HepG2 (cell line): ENCODE measurements around the gene ACSS1. TPM values are rescaled to one million over a fixed set of nuclear protein-coding genes. Genes with fewer than 3 reads are reported as not detected.

ENCODE experiments used
- EEA1 ChIP-seq: sonication (generic); formaldehyde crosslinking; IDR thresholded peaks from 2 replicates; pipeline ENCODE4 v1.5.1; 2020; ENCODE audit warnings: mild to moderate bottlenecking, missing genetic modification reagents, borderline replicate concordance
- FOXO1 ChIP-seq: sonication (generic); formaldehyde crosslinking; IDR thresholded peaks from 2 replicates; pipeline ENCODE4 v1.4.0; 2020; ENCODE audit warnings: missing genetic modification reagents
- MXI1 ChIP-seq: IDR thresholded peaks from 3 replicates; pipeline ENCODE4 v1.6.1; 2012; ENCODE audit warnings: low read depth, low read length, inconsistent platforms, borderline replicate concordance
- NR2C2 ChIP-seq: sonication (generic); formaldehyde crosslinking; IDR thresholded peaks from 2 replicates; pipeline ENCODE4 v1.4.0; 2020; ENCODE audit warnings: missing genetic modification reagents, mild to moderate bottlenecking, moderate library complexity, borderline replicate concordance
- RFXANK ChIP-seq: IDR thresholded peaks from 2 replicates; pipeline ENCODE4 v1.6.1; 2016
- SAFB2 ChIP-seq: sonication (generic); formaldehyde crosslinking; IDR thresholded peaks from 2 replicates; pipeline ENCODE4 v1.5.1; 2020; ENCODE audit warnings: missing genetic modification reagents, low read depth, mild to moderate bottlenecking, borderline replicate concordance
- SMYD3 ChIP-seq: sonication (generic); formaldehyde crosslinking; IDR thresholded peaks from 2 replicates; pipeline ENCODE4 v1.8.1; 2023; ENCODE audit warnings: mild to moderate bottlenecking, missing genetic modification reagents
- TBL1XR1 ChIP-seq: fragments of 150-350 bp; IDR thresholded peaks from 2 replicates; pipeline ENCODE4 v1.6.1; 2014; ENCODE audit warnings: borderline replicate concordance, low read length; ENCODE audit not compliant: partially characterized antibody
- YEATS4 ChIP-seq: sonication (generic); formaldehyde crosslinking; IDR thresholded peaks from 2 replicates; pipeline ENCODE4 v1.4.0; 2020; ENCODE audit warnings: missing genetic modification reagents, borderline replicate concordance
- ZNF563 ChIP-seq: sonication (generic); formaldehyde crosslinking; IDR thresholded peaks from 2 replicates; pipeline ENCODE4 v1.8.0; 2022; ENCODE audit warnings: mild to moderate bottlenecking, moderate library complexity, missing genetic modification reagents
- ZNF768 ChIP-seq: sonication (generic); formaldehyde crosslinking; IDR thresholded peaks from 2 replicates; pipeline ENCODE4 v1.4.0; 2020; ENCODE audit warnings: missing genetic modification reagents
- polyA plus RNA-seq, 8 experiments: library from polyadenylated mRNA; depleted of rRNA in 3 of 8; stranded (reverse) in 7 of 8; unstranded in 1 of 8; fragments of >200 nt; fragmentation: Illumina TruSeq in 4 of 8; extraction: Trizol in 4 of 8; gene quantifications; 2 replicates each; pipeline versions ENCODE4 v1.2.1 to v1.2.3, GENCODE V29; 2011 to 2016; ENCODE audit warnings: low read depth in 4 of 8, missing spikeins in 1 of 8, mixed read lengths in 1 of 8; ENCODE audit not compliant: insufficient read depth in 1 of 8
- total RNA-seq, 5 experiments: library from RNA; depleted of rRNA; stranded (reverse); fragments of >200 nt; fragmentation: Illumina TruSeq; extraction: Trizol; gene quantifications; 2 replicates each; pipeline ENCODE4 v1.2.3, GENCODE V29; 2016; ENCODE audit warnings: low read depth in 1 of 5
- TF ChIP-seq, protein P1 (sequence below), 2 experiments: sonication (generic) in 1 of 2; formaldehyde crosslinking in 1 of 2; IDR thresholded peaks; 2 replicates each; pipeline versions ENCODE4 v1.4.0 to v1.6.1; 2016 to 2020; ENCODE audit warnings: borderline replicate concordance in 1 of 2, low read depth in 1 of 2, mild to moderate bottlenecking in 1 of 2, missing genetic modification reagents in 1 of 2
- TF ChIP-seq, protein P2 (sequence below): sonication (generic); formaldehyde crosslinking; IDR thresholded peaks from 2 replicates; pipeline ENCODE4 v1.8.1; 2023; ENCODE audit warnings: mild to moderate bottlenecking, moderate library complexity, missing genetic modification reagents
- TF ChIP-seq, protein P3 (sequence below): sonication (generic); formaldehyde crosslinking; IDR thresholded peaks from 2 replicates; pipeline ENCODE4 v1.5.0; 2020; ENCODE audit warnings: mild to moderate bottlenecking, missing genetic modification reagents, borderline replicate concordance

The ACSS1 gene
- total and polyA plus RNA-seq, 2 of the 13 experiments (the other 11 are each of a cell fraction or from before 2014, with no cell fraction given), result 15.2 to 41.6 TPM

DNA sequence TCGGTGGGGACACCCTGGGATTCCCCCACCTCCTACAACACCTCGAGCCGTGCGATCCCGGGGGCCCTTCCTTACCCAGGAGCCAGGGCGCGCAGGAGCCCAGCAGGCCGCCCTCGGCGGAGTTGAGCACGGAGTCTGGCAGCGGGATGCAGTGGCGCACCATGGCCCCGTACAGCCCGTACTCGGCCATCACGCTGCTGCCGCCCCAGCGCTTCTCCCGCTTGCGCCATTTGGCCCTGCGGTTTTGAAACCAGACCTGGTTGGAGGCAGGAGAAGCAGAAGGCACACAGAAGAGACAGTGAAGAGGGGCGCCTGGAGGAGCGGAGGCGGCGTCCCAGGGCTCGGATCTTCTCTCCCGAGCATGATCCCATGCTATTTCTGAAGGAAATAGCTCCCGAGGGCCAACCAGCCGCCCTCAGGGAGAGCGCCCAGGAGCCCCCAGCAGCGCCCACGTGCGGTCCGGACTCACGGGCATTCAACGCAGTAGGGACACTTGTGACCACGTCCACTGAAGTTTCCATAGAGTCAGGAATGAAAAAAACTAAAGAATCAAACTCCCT lies 19.8 kb upstream of the ACSS1 start (continued):
- TF ChIP-seq MXI1 (no peak; the same call in 2 of the 3 replicates), ZNF563 (peak; percentile 50; the same call in 1 of the 2 replicates), FOXO1 (CRISPR knock-in tag) (no peak), EEA1 (peak; percentile 82; the same call in 1 of the 2 replicates), SAFB2 (CRISPR knock-in tag) (peak; percentile 66; the same call in 1 of the 2 replicates), RFXANK (no peak), NR2C2 (CRISPR knock-in tag) (0 out of 2 replicates have a peak, but pooled peaks have one; percentile 22), YEATS4 (CRISPR knock-in tag) (peak; percentile 44; the same call in 1 of the 2 replicates), ZNF768 (CRISPR knock-in tag) (peak; percentile 62; the same call in 1 of the 2 replicates), SMYD3 (CRISPR knock-in tag) (no peak), TBL1XR1 (no peak)
- TF ChIP-seq, protein P1, sequence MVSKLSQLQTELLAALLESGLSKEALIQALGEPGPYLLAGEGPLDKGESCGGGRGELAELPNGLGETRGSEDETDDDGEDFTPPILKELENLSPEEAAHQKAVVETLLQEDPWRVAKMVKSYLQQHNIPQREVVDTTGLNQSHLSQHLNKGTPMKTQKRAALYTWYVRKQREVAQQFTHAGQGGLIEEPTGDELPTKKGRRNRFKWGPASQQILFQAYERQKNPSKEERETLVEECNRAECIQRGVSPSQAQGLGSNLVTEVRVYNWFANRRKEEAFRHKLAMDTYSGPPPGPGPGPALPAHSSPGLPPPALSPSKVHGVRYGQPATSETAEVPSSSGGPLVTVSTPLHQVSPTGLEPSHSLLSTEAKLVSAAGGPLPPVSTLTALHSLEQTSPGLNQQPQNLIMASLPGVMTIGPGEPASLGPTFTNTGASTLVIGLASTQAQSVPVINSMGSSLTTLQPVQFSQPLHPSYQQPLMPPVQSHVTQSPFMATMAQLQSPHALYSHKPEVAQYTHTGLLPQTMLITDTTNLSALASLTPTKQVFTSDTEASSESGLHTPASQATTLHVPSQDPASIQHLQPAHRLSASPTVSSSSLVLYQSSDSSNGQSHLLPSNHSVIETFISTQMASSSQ (IDR thresholded peaks at IDR 0.05; ENCODE audit: low read depth), result no peak
- TF ChIP-seq, protein P1 (CRISPR knock-in tag; IDR thresholded peaks at IDR 0.05; ENCODE audit: borderline replicate concordance), result no peak
- TF ChIP-seq, protein P2, sequence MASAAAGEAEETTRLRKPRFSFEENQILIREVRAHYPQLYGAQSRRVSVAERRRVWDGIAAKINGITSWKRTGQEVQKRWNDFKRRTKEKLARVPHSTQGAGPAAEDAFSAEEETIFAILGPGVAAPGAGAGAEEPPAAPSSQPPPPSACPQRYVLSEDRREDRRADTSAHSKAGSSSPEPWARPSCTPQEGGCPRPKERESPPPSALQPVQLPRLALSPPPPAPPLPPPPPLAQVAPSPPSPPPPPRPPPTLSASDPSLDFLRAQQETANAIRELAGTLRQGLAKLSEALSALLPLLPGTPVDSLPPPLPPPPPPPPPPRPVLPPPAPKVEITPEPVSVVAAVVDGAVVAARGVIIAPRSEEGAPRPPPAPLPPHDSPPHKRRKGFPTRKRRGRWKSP (CRISPR knock-in tag), result peak; percentile 59; the same call in 1 of the 2 replicates
- TF ChIP-seq, protein P3, sequence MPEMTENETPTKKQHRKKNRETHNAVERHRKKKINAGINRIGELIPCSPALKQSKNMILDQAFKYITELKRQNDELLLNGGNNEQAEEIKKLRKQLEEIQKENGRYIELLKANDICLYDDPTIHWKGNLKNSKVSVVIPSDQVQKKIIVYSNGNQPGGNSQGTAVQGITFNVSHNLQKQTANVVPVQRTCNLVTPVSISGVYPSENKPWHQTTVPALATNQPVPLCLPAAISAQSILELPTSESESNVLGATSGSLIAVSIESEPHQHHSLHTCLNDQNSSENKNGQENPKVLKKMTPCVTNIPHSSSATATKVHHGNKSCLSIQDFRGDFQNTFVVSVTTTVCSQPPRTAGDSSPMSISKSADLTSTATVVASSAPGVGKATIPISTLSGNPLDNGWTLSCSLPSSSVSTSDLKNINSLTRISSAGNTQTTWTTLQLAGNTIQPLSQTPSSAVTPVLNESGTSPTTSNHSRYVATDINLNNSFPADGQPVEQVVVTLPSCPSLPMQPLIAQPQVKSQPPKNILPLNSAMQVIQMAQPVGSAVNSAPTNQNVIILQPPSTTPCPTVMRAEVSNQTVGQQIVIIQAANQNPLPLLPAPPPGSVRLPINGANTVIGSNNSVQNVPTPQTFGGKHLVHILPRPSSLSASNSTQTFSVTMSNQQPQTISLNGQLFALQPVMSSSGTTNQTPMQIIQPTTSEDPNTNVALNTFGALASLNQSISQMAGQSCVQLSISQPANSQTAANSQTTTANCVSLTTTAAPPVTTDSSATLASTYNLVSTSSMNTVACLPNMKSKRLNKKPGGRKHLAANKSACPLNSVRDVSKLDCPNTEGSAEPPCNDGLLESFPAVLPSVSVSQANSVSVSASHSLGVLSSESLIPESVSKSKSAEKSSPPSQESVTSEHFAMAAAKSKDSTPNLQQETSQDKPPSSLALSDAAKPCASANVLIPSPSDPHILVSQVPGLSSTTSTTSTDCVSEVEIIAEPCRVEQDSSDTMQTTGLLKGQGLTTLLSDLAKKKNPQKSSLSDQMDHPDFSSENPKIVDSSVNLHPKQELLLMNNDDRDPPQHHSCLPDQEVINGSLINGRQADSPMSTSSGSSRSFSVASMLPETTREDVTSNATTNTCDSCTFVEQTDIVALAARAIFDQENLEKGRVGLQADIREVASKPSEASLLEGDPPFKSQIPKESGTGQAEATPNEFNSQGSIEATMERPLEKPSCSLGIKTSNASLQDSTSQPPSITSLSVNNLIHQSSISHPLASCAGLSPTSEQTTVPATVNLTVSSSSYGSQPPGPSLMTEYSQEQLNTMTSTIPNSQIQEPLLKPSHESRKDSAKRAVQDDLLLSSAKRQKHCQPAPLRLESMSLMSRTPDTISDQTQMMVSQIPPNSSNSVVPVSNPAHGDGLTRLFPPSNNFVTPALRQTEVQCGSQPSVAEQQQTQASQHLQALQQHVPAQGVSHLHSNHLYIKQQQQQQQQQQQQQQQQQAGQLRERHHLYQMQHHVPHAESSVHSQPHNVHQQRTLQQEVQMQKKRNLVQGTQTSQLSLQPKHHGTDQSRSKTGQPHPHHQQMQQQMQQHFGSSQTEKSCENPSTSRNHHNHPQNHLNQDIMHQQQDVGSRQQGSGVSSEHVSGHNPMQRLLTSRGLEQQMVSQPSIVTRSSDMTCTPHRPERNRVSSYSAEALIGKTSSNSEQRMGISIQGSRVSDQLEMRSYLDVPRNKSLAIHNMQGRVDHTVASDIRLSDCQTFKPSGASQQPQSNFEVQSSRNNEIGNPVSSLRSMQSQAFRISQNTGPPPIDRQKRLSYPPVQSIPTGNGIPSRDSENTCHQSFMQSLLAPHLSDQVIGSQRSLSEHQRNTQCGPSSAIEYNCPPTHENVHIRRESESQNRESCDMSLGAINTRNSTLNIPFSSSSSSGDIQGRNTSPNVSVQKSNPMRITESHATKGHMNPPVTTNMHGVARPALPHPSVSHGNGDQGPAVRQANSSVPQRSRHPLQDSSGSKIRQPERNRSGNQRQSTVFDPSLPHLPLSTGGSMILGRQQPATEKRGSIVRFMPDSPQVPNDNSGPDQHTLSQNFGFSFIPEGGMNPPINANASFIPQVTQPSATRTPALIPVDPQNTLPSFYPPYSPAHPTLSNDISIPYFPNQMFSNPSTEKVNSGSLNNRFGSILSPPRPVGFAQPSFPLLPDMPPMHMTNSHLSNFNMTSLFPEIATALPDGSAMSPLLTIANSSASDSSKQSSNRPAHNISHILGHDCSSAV, result no peak
